ENCODE data around the gene SLC37A3.
"Not testable (repeated sequence)": the region's sequence is repeated elsewhere in the genome, so short reads cannot be mapped to it uniquely, and the experiment has no call there.

SLC37A3 gene

GRCh38 chr7:140326116-140326928, 72.0 kb downstream of the SLC37A3 start:
- H3K36me3 ChIP-seq = no peaks in the 10 kb centered on the region
- no peaks in the 10 kb centered on the region for H3K9me3 ChIP-seq (ENCODE audit: severe bottlenecking)
- H3K4me3 ChIP-seq (ENCODE audit: low read depth, low read length) = no peak overlapping the region
- H3K27ac ChIP-seq = no peak overlapping the region
- peak; percentile 62 for DNase-seq
- H3K27me3 ChIP-seq (ENCODE audit: insufficient read depth, low read depth, severe bottlenecking) = no peaks in the 10 kb centered on the region
- TF ChIP-seq CTCF (IDR thresholded peaks at IDR 0.05; ENCODE audit: low read depth, low read length) = peak; percentile 85

- Histone ChIP-seq H3K9me3 (ENCODE audit: severe bottlenecking) (no peaks in the 10 kb centered on the region), H3K36me3 (no peaks in the 10 kb centered on the region), H3K27me3 (ENCODE audit: insufficient read depth, low read depth, severe bottlenecking) (no peaks in the 10 kb centered on the region), H3K27ac (no peak overlapping the region), H3K4me3 (ENCODE audit: low read depth, low read length) (no peak overlapping the region)
- no peak for TF ChIP-seq CTCF (IDR thresholded peaks at IDR 0.05; ENCODE audit: low read depth, low read length)
- DNase-seq = no peak
Observed at GRCh38 chr7:140325600-140325999, 72.7 kb downstream of the SLC37A3 start.

GRCh38 chr7:140324714-140325113, 73.6 kb downstream of the SLC37A3 start:
- no peaks in the 10 kb centered on the region for H3K36me3 ChIP-seq
- DNase-seq = no peak
- no peaks in the 10 kb centered on the region for H3K27me3 ChIP-seq (ENCODE audit: insufficient read depth, low read depth, severe bottlenecking)

GRCh38 chr7:140322759-140323158, 75.6 kb downstream of the SLC37A3 start:
- peak; percentile 26 for DNase-seq
- H3K36me3 ChIP-seq = no peaks in the 10 kb centered on the region
- no peak overlapping the region for H3K4me3 ChIP-seq (ENCODE audit: low read depth, low read length)
- no peak overlapping the region for H3K27ac ChIP-seq
- no peaks in the 10 kb centered on the region for H3K27me3 ChIP-seq (ENCODE audit: insufficient read depth, low read depth, severe bottlenecking)
- TF ChIP-seq CTCF (IDR thresholded peaks at IDR 0.05; ENCODE audit: low read depth, low read length) = no peak
- H3K9me3 ChIP-seq (ENCODE audit: severe bottlenecking) = no peaks in the 10 kb centered on the region

More at GRCh38 chr7:140324714-140325113, 73.6 kb downstream of the SLC37A3 start:
- Histone ChIP-seq H3K4me3 (ENCODE audit: low read depth, low read length) (no peak overlapping the region), H3K27ac (no peak overlapping the region), H3K9me3 (ENCODE audit: severe bottlenecking) (no peaks in the 10 kb centered on the region)
- TF ChIP-seq CTCF (IDR thresholded peaks at IDR 0.05; ENCODE audit: low read depth, low read length) = no peak

- not testable (repeated sequence) for H3K27ac ChIP-seq; H3K36me3 ChIP-seq; DNase-seq; H3K9me3 ChIP-seq (ENCODE audit: severe bottlenecking); H3K27me3 ChIP-seq (ENCODE audit: insufficient read depth, low read depth, severe bottlenecking); H3K4me3 ChIP-seq (ENCODE audit: low read depth, low read length)
Observed at GRCh38 chr7:140320078-140320477, 78.3 kb downstream of the SLC37A3 start.

GRCh38 chr7:140317999-140318398, 80.3 kb downstream of the SLC37A3 start:
- Histone ChIP-seq H3K27ac (no peak overlapping the region), H3K27me3 (ENCODE audit: insufficient read depth, low read depth, severe bottlenecking) (no peaks in the 10 kb centered on the region), H3K36me3 (no peaks in the 10 kb centered on the region), H3K4me3 (ENCODE audit: low read depth, low read length) (no peak overlapping the region), H3K9me3 (ENCODE audit: severe bottlenecking) (no peaks in the 10 kb centered on the region)
- DNase-seq = no peak
- TF ChIP-seq CTCF (IDR thresholded peaks at IDR 0.05; ENCODE audit: low read depth, low read length) = no peak
